GM18873 (cell line): ENCODE results near the gene HIGD1C.
A peak's percentile ranks its signal among the peaks of the same experiment; 100 is the strongest.
"Not testable (repeated sequence)": the region's sequence is repeated elsewhere in the genome, so short reads cannot be mapped to it uniquely, and the experiment has no call there.

ENCODE experiments used
- ATAC-seq: cut with Tn5 transposase; IDR thresholded peaks from one replicate; pipeline ENCODE4 v1.9.1; 2021; ENCODE audit warnings: mild to moderate bottlenecking, moderate library complexity, moderate number of reproducible peaks; ENCODE audit not compliant: unreplicated experiment, low FRiP score

The HIGD1C gene

DNA sequence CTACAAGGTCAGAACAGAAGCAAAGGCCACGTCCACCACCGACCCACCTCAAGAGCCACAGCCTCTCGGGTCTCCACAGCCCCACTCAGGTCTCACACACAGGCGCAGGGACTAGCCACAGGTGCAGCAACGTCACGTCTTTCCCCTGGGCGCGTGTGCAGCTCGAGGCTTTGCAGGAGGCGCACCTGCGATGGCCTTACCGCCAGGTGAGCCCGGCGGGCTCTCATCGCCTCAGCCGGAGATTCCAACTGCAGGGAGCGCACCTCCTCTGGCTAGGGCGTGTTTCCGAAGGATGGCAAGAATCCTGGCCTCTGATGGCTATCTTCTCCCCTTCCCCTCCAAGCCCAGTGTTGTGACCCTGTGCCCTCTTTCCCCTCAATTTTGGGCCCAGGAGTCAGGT, at the start of gene HIGD1C:
Gene HIGD1C, plus strand, starts transcription at position 35 of the 400 bp plus-strand sequence. CDS start 1,455 bp downstream, outside the sequence.
- ATAC-seq = no peak

DNA sequence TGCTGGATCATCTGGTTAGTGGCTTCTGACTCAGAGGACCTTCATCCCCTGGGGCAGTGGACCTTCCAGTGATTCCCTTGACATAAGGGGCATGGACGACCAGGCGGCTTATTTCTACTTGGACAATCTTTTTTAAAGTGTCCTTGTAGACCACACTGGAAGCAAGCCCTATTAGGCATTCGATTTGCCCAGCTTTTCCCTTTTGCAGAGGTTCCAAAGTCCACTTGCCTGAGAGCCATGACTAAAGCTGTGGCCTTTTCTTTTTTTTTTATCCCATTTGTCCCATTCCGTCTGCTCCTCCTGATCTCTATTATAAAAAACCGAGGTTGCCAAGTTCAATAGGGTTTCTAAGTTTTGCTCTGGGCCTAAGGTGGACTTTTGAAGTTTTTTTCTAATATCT, 43.9 kb upstream of the HIGD1C start:
- ATAC-seq = not testable (repeated sequence)

DNA sequence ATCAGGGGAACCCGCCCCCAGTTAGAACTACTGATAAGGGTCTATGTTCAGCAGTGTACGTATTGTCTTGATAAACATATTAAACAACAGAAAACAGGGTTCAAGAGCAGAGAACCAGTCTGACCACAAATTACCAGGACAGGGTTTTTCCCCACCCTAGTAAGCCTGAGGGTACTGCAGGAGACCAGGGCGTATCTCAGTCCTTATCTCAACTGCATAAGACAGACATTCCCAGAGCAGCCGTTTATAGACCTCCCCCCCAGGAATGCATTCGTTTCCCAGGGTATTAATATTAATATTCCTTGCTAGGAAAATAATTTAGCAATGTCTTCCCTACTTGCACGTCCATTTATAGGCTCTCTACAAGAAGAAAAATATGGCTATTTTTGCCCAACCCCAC, 40.0 kb upstream of the HIGD1C start:
- ATAC-seq = not testable (repeated sequence)

DNA sequence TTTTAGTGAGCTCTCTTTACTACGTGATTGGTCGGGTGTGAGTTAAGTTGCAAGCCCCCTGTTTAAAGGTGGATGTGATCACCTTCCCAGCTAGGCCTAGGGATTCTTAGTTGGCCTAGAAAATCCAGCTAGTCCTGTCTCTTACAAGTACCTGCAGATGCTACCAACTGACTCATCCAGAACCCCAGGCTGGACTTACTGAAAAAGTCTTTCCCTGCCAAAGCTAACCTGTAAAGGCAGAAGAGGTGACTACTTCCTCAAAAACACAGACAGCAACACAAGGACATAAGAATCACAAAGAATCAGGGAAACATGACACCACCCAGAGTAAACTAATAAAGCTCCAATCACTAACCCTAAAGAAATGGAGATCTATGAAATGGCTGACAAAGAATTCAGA, 39.1 kb upstream of the HIGD1C start:
- ATAC-seq = no peak

DNA sequence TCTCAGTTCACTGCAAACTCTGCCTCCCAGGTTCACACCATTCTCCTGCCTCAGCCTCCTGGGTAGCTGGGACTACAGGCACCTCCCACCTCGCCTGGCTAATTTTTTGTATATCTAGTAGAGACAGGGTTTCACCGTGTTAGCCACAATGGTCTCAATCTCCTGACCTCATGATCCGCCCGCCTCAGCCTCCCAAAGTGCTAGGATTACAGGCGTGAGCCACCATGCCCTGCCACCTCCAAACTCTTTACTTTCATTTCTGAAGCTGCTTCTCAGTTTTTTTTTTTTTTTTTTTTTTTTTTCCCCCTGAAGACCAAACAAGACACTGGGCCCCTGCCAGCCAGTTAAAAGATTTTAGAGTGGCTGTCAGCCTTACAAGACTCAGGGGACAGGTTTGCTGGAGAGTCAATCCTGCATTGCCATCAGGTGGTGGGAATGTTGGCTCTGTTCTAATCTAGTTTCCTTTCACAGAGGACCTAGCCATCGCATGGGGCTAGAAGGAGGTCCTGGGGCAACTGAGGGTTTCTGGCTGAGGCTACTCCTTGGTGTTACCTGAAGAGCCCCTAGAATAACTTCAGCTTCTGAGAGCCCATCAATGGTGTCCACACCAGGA, 37.4 kb upstream of the HIGD1C start:
- ATAC-seq = no peak

DNA sequence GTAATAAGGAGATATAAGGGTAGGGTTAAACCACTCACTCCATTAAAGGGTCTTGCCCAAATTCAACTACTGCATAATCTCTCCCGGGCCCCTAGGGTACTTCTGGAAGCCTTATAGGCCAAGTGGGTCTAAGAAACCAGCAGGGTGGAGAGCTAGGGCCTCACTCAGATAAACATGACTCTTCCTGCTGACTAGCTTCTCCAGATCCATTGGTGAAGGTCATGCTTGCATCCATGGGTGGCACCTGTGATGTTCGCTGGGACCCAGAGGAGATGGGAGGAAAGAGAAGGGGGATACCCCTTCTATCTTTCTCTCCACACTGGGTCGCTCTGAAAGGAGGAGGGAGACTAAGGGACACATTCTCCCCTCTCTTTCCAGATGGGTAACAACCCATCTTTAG, 36.1 kb upstream of the HIGD1C start:
- ATAC-seq = no peak

DNA sequence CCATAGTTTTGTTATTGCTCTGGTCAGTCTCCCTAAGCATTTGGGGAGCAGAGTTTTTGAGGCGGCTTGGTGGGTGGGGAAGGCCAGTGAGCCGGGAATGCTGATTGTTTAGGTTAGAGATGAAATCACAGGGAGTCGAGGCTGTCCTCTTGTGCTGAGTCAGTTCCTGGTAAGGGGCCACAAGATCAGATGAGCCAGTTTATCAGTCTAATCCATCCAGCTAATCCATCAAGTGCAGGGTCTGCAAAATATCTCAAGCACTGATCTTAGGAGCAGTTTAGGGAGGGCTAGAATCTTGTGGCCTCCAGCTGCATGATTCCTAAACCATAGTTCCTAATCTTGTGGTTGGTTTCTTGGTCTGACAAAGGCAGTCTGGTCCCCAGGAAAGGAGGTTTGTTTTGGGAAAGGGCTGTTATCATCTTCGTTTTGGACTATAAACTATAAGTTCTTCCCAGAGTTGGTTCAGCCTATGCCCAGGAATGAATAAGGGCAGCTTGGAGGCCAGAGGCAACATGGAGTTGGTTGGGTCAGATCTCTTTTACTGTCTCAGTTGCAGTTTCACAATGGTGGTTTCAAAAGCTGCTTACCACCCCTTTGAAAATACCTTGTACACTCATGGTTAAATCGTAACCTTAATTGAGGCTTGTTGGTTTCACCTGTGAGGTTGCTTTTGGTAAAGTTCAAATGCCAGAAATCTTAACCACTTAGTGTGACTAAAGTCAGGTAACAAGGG, 33.6 kb upstream of the HIGD1C start:
- no peak for ATAC-seq

DNA sequence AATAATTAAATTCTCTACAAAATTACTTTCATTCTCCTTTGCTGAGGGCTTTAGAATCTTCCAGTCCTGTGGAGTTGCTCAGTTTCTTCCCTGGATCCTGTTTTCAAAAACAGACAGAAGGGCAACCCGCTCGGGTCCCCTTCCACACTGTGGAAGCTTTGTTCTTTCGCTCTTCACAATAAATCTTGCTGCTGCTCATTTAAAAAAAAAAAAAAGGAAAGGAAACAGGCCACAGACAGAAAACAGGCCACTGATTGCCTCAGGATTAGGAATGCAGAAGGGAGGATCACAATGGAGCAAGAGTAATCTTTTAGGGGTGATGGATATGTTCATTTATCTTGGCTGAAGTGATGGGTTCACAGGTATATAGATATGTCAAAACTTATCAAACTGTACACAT, 29.5 kb upstream of the HIGD1C start:
- ATAC-seq = no peak

DNA sequence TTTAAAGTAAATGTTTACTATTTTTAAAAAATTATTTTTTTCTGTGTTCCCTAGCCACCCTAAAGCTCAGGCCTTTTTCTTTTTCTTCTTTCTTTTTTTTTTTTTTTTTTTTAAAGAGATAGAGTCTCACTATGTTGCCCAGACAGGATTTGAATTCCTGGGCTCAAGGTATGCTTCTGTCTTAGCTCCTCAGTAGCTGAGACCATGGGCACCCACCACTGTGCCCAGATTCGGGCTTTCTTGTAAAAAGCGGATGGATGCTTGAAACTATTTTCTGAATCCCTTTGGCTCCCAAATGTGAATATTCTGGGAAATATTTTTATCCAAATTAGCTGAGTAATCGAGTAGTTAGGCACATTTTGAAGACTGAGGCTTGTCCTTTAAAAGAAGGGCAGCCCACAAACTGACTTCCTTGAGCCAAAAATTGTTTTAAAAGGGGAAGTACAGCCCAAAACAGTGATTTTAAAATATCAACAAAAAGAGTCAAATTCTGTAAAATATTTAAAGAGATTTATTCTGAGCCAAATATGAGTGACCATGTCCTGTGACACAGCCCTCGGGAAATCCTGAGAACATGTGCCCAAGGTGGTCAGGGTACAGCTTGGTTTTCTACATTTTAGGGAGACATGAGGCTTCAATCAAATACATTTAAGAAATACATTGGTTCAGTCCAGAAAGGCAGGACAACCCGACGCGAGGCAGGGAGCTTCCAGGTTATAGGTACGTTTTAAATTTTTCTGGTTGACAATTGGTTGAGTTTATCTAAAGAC, 28.8 kb upstream of the HIGD1C start:
- ATAC-seq = no peak

DNA sequence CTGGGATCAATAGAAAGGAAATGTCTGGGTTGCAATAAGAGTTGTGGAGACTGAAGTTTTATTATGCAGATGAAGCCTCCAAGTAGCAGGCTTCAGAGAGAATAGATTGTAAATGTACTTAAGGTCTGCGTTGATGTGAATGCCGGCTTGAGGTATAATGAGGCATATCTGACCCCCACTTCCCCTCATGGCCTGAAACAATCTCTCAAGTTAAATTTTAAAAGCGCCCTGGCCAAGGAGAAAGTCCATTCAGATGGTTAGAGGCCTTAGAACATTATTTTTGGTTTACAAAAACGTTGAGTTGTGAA, 28.3 kb upstream of the HIGD1C start:
- no peak for ATAC-seq

DNA sequence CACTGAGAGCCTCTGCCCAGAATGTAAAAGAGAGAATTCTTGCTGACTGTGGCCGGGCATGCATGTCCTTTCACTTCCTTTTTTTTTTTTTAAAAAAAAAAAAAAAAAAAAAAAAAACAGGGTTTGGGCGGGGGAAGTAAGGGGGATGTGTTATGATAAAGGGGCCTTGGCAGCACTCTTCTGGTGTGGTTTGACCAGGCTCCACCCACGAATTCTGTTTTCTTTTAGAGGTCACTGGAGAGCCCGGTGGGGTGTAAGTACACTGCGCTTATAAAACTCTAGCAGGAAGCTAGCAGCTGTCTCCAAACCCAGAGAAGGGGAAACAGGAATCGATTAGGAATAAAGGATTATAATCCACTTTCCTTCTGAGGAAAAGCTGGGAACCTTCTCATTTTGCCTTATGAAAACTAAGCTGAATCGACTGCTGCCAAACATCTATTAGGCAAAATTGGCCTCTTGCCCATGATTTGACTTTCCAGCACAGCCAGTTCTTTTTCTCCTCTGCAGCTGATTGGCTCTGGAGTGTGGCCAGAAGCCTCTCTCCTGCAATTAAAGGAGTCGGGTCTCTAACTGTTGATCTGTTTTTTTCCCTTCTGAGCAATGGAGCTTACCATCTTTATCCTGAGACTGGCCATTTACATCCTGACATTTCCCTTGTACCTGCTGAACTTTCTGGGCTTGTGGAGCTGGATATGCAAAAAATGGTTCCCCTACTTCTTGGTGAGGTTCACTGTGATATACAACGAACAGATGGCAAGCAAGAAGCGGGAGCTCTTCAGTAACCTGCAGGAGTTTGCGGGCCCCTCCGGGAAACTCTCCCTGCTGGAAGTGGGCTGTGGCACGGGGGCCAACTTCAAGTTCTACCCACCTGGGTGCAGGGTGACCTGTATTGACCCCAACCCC, 27.7 kb upstream of the HIGD1C start:
- ATAC-seq = peak; percentile 87

DNA sequence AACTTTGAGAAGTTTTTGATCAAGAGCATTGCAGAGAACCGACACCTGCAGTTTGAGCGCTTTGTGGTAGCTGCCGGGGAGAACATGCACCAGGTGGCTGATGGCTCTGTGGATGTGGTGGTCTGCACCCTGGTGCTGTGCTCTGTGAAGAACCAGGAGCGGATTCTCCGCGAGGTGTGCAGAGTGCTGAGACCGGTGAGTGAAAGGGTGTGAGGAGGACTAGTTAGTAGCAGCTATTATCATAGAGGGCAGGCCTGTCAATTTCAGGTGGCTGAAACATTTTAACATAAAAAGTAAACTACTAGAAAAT, 27.0 kb upstream of the HIGD1C start:
- ATAC-seq = no peak

DNA sequence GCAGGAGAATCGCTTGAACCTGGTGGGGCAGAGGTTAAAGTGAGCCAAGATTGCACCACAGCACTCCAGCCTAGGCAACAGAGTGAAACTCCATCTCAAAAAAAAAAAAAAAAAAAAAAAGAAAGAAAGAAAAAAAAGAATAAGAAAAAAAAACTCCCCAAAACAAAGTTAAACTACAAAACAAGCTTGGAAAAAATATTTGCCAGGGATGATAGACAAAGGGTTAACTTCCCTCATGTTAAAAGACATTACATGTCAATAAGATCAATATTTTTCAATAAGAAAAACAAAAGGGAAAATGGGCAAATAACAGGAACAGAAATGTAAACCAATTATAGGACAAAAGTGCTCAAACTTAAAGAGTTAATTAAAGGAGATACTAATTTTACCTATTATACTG, 26.4 kb upstream of the HIGD1C start:
- no peak for ATAC-seq

DNA sequence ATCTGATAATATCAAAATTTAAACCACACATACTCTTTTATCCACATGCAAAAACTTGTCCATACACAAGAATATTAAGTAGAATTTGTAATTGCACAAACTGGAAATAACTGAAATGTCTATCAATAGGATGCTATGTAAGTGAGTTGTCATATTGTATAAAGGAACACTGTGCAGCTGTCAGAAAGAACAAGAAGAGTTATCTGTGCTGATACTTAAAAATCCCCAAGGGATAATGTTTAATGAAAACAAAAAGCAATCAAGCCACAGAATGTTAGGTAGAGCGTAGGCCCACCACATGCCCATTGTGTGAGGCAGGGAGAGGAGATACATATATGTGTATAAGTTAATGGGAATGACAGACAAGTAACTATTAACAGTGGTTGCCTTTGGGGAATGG, 25.9 kb upstream of the HIGD1C start:
- ATAC-seq = no peak

DNA sequence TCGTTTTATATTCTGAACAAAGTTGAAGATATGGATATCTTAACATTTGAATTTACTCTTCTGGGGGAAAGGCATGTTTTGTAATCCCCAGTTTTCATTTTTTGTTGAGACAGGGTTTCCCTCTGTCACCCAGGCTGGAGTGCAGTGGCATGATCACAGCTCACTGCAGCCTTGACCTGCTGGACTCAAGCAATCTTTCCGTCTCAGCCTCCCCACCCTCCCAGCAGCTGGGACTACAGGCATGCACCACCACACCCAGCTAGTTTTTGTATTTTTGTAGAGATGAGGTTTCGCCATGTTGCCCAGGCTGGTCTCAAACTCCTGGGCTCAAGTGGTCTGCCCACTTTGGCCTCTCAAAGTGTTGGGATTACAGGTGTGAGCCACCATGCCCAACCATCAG, 25.4 kb upstream of the HIGD1C start:
- not testable (repeated sequence) for ATAC-seq

DNA sequence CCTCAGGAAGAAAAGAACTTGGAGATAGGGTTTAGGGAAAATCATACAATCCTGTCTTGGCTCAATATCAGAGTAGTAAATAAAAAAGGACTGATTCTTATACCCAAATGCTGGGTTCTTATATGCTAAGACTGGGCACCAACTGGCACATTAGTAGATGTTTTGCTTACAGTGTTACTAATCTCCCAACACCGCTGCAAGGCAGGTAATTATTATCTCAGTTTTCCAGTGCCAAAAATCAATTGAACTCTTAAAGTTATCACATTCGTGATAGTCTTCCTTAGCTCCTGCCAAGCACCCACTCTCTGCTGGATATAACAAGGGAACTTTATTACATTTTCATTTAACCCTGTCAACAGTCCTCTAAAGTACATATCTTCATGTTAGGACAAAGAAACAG, 25.0 kb upstream of the HIGD1C start:
- ATAC-seq = no peak

DNA sequence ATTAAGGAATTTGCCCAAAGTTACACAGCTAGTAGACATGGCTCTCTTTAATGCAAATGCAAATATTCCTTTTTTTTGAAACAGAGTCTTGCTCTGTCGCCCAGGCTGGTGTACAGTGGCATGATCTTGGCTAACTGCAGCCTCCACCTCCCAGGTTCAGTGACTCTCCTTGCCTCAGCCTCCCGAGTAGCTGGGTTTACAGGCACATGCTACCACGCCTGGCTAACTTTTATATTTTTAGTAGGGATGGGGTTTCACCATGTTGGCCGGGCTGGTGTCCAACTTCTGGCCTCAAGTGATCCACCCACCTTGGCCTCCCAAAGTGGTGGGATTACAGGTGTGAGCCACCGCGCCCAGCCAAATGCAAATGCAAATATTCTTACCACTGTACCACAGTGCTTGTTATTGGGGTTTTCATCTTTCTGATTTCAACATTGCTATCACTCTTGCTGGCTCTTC, 24.5 kb upstream of the HIGD1C start:
- no peak for ATAC-seq

DNA sequence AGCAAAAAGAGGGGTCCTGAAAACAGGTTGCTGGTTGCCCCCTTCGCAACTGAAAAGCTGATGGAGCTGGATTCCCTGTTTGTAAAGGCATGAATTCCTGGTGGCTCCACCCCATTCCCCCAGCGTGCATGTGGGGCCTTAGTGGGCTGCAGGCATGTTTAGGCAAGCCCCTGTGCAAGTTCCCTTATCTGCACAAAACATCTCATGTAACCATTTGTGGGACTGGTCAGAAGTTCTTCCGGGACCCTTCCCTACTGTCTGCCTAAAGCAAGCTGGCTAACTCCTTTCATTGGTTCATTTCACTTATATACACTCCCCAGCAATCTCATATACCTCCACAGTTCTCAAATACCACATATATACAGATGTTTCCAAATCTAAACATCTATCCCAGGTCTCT, 24.0 kb upstream of the HIGD1C start:
- no peak for ATAC-seq

DNA sequence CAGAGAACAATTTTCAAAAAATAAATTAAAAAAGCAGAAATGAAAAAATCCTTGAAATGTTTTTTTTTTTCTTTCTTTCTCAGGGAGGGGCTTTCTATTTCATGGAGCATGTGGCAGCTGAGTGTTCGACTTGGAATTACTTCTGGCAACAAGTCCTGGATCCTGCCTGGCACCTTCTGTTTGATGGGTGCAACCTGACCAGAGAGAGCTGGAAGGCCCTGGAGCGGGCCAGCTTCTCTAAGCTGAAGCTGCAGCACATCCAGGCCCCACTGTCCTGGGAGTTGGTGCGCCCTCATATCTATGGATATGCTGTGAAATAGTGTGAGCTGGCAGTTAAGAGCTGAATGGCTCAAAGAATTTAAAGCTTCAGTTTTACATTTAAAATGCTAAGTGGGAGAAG, 22.5 kb upstream of the HIGD1C start:
- ATAC-seq = no peak

DNA sequence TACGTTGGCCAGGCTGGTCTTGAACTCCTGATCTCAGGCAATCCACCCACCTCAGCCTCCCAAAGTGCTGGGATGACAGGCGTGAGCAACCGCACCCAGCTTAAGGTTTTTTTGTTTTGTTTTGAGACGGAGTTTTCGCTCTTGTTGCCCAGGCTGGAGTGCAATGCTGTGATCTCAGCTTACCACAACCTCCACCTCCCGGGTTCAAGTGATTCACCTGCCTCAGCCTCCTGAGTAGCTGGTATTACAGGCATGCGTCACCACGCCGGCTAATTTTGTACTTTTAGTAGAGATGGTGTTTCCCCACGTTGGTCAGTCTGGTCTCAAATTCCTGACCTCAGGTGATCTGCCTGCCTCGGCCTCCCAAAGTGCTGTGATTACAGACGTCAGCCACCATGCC, 21.9 kb upstream of the HIGD1C start:
- ATAC-seq = not testable (repeated sequence)

DNA sequence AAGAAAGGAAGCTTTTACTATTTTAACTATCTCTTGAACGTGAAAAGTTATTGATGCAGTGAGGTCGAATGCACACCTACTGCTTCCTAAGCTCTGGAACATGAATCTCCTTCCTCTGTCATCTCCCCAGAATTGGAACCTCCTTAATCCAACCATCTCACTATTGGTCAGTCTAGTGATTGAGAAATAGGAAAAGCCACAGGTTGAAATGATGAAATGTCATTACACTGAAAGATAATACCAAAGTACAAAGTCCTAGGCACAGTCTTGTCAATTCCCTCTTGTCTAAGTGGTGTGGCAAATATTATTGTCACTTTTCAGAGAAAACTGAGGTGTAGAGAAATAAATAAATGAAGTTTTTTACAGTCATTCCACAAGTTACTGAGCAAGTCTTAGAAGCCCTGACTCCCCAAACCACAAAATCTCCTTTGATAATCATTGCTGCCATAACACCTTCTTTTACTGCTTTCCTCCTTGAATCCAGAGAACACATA, 19.5 kb upstream of the HIGD1C start:
- ATAC-seq = no peak
